GM19452 (cell line): Measurements from ENCODE around the gene APOL6.
"Not testable (repeated sequence)": the region's sequence is repeated elsewhere in the genome, so short reads cannot be mapped to it uniquely, and the experiment has no call there.

ENCODE experiments used
- ATAC-seq: cut with Tn5 transposase; IDR thresholded peaks from one replicate; pipeline ENCODE4 v1.9.1; 2021; ENCODE audit not compliant: unreplicated experiment

Gene APOL6

DNA sequence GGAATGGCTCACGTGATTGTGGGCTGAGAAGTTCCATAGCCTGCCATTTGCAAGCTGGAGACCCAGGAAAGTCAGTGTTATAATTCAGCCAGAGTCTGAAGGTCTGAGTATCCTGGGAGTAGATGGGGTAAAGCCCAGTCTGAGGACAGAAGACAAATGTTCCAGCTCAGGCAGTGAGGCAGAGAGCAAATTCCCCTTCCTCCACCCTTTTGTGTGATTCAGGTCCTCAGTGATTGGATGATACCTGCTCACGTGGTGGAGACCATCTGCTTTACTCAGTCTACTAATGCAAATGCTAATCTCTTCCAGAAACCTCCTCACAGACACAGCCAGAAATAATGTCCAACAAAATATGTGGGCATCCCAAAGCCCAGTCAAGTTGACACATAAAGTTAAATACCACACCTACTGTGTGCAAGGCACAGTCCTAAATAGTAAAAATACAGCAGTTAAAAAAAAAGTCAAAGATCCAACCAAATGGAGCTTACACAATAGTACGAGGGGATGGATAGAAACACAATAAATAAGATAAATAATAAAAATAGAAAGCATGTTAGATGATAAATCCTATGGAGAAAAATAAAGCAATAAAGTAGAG, 13.2 kb upstream of the APOL6 start:
- ATAC-seq: no peak

GRCh38 chr22:35637254-35637653, 11.0 kb upstream of the APOL6 start:
- no peak for ATAC-seq

DNA sequence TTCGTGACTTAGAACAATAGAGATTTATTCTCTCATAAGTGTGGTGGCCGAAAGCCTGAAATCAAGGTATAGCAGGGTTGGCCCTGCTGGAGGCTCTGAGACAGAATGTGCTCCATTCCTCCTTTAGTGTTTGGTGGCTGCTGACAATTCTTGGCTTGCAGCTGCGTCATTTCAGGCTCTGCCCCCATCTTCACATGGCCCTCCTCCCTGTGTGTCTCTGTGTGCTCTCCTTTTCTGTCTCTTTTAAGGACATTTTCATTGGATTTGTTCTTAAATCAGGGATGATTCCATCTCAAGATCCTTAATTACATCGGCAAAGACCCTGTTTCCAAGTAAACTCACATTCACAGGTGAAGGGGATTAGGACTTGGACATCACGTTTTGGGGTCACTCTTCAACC, 10.2 kb upstream of the APOL6 start:
- no peak for ATAC-seq

DNA sequence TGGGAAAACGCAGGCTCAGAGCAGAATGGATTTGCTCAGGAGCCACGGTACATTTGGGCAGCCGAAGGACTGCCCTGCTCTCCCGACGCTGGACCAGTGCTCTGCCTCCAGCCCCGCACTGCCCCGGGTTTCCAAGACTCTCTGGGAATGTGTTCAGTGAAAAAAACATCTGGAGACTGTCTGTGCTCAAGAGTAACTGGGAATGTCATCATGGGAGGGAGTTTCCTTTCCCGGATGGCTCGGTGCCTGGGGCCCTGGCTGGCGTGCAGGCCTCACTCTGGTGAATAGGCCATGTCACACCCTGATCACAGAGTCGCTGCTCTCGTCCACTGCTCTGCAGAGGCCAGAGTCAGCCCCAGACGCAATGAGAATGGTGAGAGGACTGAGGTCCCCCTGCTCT, 9.8 kb upstream of the APOL6 start:
- ATAC-seq: no peak

DNA sequence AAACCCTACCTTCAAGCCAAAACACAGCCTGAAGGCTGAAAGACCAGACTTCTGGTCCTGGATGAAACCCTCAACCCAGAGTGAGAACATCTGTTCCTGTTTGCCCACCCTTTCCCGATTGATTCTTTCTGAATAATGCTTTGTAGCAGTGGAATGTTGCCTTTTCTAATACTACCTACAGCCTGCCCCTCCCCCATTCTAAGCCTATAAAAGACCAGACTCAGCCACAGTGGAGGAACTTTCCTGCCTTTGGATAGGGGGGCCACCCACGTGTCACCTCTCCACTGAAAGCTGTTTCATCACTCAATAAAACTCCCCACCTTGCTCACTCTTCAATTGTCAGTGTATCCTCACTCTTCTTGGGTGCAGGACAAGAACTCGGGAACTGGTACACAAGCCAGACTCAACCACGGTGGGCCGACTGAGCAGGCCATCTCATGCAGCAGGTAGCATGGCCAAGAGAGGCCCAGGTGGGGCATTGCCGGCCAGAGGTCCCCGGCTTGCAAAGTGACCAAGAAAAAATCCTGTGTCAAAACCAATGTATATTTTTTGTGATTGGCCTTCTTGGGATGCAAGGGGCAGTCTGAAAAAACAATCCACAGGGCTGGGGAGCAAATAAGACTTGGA, 6.6 kb upstream of the APOL6 start:
- ATAC-seq: no peak

DNA sequence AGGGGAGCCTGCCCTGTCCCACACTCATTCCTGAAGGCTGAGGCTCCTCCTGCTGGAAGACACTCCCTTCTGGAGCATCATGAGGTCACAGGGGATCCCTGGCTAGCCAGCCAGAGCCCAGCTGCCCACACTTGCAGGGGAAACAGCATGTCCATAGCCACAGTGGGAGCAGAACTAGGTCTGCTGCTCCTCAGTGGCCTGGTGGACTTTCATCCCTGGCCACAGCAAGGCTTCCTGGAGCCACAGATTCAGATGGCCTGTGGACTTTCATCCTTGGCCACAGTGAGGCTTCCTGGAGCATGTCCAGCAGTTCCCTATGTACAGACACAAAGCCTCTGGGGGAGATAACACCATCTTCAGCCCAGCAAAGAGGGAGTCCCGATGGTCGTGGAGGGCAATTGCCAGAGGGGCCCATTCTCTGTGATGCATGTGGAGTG, 5.9 kb upstream of the APOL6 start:
- no peak for ATAC-seq

GRCh38 chr22:35643991-35644390, 4.3 kb upstream of the APOL6 start:
- ATAC-seq: no peak

DNA sequence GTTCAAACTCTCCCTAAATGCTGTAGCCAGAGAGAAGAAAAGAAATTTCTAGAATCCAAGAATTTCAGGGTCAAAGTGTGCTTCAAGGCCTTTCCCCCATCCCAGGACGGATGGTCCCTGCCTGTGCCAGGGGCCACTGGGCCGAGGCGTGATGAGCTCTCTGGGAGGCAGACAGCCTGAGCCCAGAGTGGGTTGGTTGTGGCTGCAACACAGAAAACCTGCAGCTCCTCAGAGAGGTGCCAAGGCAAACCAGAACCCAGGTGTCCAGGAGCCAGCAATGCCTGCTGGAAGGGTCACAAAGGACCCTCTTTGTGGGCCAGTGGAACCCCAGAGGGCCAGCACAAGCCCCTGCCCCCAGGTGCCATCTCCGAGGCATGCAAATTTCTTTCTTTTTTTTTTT, 2.6 kb upstream of the APOL6 start:
- ATAC-seq: no peak

GRCh38 chr22:35649026-35649553, 844 bp downstream of the APOL6 start:
- ATAC-seq: peak; percentile 2

- no peak for ATAC-seq
Observed at GRCh38 chr22:35649636-35650250, 1.5 kb downstream of the APOL6 start.

DNA sequence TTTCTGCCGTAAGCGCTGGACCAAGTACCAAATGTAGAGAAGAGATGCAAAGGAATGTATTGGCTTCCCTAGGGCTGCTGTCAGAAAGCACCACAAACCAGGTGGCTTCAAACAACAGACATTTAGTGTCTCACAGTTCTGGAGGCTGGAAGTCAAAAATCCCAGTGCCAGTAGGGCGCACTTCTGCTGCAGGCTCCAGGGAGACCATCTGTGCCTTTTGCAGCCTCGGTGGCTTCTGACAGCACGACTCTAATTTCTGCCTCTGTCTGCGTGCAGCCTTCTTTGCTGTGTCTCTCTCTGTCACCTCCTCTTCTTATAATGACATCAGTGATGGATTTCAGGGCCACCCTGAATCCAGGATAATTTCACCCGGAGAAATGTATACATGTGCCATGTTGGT, 2.8 kb downstream of the APOL6 start:
- ATAC-seq: no peak

DNA sequence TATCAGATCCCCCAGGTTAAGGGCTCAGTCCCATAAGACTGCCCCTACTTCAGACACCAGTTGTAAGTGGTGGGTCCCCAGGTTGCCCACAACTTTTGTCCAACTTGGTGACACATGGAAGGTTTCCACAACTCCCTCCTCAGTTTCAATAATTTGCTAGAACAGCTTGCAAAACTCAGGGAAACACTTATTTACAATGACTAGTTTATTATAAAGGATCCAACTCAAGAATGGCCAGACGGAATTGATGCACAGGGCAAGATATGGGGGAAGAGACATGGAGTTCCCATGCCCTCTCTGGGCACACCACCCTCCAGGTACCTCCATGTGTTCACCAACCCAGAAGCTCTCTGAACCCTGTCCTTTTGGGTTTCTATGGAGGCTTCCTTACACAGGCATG, 5.6 kb downstream of the APOL6 start:
- no peak for ATAC-seq

DNA sequence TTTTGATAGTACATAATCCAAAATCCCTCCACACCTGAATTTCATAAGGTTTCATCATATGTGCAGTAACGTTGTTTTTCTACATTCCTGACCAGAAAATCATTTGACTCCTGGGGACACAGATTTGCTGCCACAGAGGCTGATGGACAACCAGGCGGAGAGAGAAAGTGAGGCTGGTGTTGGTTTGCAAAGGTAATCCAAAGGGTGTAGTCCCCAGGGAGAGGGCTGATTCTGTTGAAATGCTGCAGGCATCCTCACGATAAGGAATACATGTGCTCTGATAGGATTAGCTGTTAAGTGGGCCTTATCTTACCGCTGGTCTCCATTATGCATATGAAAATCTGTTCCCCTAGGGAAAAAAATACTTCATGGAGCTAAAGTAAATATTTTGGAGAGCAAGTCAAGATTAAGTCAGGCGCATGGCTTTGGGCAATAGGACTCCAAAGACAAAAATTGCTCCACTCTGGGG, 8.1 kb downstream of the APOL6 start:
- no peak for ATAC-seq

GRCh38 chr22:35657571-35658312, 9.5 kb downstream of the APOL6 start:
- no peak for ATAC-seq

GRCh38 chr22:35660291-35661127, 12.3 kb downstream of the APOL6 start:
- no peak for ATAC-seq

DNA sequence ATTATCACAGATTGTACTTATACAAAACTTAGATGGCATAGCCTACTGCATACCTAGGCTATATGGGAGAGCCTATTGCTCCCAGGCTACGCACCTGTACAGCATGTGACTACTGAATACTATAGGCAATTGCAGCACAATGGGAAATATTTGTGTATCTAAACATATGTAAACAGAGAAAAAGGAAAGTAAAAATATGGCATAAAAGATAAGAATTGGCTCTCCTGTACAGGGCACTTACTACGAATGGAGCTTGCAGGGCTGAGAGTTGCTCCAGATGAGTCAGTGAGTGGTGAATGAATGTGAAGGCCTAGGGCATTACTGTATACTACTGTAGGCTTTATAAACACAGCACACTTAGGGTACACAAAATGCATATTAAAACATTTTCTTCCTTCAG, 13.2 kb downstream of the APOL6 start:
- ATAC-seq: no peak

DNA sequence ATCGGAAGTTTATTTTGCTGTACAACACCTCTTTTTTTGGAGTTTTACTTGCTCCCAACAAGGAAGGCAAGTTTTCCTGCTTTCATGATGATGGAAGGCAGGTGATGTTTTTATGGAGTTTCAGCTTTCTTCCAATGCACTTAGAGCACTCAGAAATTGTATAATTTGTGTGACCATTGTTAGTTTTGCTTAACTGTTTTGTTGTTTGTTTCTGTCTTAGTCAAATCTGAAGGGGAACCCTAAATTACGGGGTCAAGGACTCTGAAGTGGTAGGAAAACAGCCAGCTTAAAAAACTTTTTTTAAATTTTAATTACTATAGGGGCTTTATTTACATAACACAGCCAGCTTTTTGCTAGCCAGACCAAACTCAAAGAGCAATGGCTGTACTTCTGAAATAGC, 14.7 kb downstream of the APOL6 start:
- no peak for ATAC-seq

DNA sequence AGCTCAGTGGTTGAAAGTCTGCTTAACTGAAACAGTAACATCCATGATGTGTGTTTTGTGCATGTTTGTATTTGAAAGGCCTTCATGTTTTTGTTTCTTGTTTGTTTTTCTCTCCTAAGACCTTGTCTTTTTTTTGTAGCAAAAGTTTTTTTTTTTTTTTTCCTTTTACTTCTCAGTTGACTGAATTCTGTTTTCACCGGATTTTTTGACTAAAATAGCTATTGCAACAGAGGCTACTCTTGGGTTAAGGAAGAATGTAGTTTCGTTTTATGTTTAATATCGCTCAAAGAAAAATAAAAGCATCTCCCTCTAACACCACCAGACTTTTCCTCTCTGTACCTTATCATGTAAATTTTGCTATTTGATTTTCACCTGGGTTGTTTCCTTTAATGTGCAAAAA, 15.1 kb downstream of the APOL6 start:
- ATAC-seq: no peak

DNA sequence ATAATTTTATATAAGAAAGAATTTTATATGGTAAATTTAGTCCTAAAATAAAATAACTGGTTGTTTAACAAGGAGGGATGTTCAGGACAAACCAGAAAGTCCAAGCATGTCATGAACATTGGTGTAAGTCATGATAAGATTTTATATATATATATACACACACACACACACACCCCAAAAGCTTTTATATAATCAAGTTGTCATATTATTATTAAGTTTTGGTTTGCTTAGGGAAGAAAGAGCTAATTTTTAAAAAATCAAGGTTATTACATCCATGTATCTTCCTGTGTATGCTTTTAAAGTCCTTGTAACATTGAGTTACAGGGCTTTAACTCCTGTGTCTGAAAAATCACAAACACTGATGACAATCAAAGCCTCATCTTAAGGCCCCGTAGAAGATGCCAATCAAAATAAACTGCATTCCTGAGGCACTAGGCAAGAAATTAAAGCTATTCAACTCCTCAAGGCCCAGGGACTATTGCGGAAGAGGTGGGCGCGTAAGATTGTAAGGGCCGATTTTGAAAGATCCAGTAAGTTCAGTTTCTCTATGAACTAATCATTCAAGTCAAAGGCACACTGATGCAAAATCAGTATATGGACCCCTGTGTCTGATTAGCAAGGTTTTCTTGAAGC, 16.8 kb downstream of the APOL6 start:
- no peak for ATAC-seq

- not testable (repeated sequence) for ATAC-seq
Observed at GRCh38 chr22:35666699-35667098, 18.5 kb downstream of the APOL6 start.
